ENCODE measurements around the gene ITPKA.

DNA sequence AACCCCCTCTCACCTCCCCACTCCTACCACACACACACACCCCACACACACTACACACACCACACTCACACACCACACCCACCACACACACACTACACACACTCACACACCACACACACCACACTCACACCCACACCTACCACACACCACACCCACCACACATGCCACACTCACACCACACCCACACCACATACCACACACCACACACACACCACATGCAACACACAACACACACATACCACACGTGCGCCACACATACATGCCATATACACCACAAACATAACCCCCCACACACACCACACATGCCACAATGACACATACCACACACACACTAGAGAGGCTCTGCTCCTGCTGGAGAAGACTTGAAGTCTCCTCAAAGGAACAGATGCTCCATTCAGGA, 5.9 kb upstream of the ITPKA start:
- TF ChIP-seq, protein P1, sequence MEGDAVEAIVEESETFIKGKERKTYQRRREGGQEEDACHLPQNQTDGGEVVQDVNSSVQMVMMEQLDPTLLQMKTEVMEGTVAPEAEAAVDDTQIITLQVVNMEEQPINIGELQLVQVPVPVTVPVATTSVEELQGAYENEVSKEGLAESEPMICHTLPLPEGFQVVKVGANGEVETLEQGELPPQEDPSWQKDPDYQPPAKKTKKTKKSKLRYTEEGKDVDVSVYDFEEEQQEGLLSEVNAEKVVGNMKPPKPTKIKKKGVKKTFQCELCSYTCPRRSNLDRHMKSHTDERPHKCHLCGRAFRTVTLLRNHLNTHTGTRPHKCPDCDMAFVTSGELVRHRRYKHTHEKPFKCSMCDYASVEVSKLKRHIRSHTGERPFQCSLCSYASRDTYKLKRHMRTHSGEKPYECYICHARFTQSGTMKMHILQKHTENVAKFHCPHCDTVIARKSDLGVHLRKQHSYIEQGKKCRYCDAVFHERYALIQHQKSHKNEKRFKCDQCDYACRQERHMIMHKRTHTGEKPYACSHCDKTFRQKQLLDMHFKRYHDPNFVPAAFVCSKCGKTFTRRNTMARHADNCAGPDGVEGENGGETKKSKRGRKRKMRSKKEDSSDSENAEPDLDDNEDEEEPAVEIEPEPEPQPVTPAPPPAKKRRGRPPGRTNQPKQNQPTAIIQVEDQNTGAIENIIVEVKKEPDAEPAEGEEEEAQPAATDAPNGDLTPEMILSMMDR (IDR thresholded peaks at IDR 0.05): no peak
- TF ChIP-seq EZH2phosphoT487 (IDR thresholded peaks at IDR 0.05): no peak
- TF ChIP-seq EZH2 (IDR thresholded peaks at IDR 0.05): no peak

All from neural progenitor cell (in vitro differentiated cells).